ENCODE measurements around the gene PCDHGB5.

The PCDHGB5 gene

DNA sequence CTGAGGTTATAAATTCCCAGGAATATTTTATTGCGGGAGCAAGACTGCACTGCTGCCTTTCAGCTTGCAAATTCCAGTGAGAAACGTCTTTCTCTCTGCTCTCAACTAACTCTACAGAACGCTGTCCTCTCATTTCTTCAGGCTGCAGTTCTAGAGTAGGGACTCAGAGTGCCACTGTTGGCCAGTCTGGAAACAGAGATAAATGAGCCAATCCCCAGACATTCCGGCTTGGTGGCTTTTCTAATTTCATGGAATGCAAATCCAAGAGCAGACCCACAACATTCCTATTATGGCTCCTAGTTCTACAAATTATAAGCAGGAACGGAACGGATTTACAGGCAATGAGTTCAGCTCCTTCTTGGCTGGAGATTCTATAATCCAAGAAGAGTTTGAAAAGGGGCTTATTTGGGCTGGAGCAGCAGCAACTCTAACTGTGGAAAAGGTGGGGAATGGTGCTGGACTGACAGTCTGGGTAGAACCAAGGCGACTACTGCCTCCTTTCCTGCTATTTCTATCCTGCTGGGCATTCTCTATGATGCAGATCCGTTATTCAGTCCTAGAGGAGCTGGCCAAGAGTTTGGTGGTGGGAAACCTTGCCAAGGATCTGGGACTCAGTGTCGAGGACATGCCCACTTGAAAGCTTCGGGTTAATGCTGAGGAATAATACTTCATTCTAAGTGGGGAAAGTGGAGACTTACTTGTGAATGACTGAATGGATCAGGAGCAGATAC lies 41.8 kb downstream of the PCDHGB5 start:
- no peak for DNase-seq (ENCODE audit: low read depth in 2 of 2, low spot score in 1 of 2)

DNA sequence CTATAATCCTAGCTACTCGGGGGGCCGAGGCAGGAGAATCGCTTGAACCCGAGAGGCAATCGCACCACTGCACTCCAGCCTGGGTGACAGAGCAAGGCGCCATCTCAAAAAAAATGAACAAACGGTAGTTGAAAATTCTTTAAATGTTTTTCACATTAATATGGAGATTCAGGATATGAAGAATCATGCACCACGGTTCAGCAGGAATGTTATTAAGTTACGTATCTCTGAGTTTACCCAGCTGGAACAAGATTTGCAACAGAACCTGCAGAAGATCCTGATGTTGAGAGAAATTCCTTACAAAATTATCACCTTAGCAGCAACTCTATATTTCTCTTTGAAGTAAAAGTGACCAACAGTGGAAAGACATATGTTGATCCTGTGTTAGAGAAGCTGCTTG lies 42.6 kb downstream of the PCDHGB5 start:
- no peak for DNase-seq (ENCODE audit: low read depth in 2 of 2, low spot score in 1 of 2)

DNA sequence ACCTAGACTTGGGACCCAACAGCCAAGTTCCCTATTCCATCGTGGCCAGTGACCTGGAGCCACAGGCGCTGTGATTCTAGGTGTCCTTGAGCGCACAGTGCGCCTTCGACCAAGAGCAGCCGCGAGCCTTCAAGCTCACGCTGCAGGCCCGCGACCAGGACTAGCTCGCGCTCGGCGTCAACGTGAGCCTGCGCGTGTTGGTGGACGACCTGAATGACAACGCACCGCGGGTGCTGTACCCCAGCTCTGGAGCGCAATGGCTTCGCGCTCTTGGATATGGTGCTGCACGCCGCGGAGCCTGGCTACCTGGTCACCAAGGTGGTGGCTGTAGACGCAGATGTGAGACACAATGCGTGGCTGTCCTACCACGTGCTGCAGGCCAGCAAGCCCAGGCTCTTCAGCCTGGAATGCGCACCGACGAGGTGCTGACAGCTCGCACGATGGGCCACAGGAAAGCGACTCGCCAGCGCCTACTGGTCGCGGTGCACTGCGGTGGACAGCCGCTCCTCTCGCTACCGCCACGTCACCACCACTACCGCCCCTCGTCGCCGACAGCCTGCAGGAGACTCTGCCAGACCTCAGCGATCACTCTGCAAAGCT lies 43.9 kb downstream of the PCDHGB5 start:
- DNase-seq (ENCODE audit: low read depth in 2 of 2, low spot score in 1 of 2): no peak
